GM19043 (cell line): ENCODE results near the gene COA3.
"Not testable (repeated sequence)": the region's sequence is repeated elsewhere in the genome, so short reads cannot be mapped to it uniquely, and the experiment has no call there.

Experiments used
- ATAC-seq: cut with Tn5 transposase; IDR thresholded peaks from one replicate; pipeline ENCODE4 v1.9.1; 2021; ENCODE audit warnings: low read depth; ENCODE audit not compliant: unreplicated experiment

The COA3 gene

GRCh38 chr17:42783062-42783790 lies 15.3 kb downstream of the COA3 start:
- no peak for ATAC-seq

DNA sequence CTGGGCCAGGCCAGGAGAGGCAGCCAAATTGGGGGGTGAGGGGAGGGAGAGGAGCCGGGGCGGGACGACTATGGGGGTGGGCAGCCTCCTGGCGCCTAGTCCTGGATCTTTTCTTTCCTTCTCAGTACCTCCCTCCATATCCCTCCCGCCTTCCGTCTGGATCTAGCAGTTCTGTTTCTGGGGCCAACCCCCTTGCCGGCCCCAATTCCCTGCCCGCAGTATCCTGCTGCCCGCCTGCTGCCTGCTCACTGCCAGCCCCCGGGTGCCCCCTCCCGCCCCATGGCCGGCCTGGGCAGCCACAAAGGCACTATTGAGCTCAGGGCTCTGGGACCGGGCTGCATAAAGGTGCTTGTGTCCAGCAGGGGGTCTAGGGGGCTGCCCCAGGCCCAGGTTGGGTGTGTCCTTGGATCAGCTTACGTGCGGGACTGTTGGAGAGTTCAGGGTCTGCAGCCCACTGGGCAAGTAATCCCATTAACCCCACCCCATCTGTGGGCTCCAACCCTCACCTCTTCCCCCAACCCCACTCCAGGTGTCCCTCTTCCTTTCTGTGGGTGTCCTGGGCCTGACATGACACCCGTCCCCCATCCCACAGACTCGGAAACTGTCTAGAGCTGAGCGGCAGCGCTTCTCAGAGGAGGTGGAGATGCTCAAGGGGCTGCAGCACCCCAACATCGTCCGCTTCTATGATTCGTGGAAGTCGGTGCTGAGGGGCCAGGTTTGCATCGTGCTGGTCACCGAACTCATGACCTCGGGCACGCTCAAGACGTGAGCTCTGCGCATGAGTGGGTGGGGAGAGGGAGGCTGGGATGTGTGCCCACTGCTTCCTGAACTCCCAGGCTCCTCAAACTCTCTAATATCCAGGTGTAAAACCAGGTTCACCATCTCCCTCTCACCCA lies 16.1 kb downstream of the COA3 start:
- no peak for ATAC-seq

- no peak for ATAC-seq
These were observed 16.8 kb downstream of the COA3 start for GRCh38 chr17:42781639-42782165.

DNA sequence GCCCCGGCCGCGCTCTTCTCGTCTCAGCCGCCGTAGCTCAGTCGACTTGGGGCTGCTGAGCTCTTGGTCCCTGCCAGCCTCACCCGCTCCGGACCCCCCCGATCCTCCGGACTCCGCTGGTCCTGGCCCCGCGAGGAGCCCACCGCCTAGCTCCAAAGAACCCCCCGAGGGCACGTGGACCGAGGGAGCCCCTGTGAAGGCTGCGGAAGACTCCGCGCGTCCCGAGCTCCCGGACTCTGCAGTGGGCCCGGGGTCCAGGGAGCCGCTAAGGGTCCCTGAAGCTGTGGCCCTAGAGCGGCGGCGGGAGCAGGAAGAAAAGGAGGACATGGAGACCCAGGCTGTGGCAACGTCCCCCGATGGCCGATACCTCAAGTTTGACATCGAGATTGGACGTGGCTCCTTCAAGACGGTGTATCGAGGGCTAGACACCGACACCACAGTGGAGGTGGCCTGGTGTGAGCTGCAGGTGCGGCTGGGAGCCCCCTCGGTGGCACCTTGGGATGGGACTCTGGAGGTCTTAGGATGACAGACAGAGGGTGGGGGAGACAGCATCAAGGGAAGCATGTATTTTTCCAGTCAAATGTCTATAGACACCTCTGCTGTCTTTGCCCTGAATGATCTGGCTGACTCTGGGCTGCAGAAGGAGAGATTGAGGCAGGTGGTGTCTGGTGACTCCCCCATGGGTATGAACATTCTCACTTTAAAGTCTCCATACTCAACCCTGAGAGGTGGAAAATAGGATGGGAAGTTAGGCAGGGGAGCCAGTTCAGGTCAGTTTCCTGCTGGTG lies 17.5 kb downstream of the COA3 start:
- no peak for ATAC-seq

DNA sequence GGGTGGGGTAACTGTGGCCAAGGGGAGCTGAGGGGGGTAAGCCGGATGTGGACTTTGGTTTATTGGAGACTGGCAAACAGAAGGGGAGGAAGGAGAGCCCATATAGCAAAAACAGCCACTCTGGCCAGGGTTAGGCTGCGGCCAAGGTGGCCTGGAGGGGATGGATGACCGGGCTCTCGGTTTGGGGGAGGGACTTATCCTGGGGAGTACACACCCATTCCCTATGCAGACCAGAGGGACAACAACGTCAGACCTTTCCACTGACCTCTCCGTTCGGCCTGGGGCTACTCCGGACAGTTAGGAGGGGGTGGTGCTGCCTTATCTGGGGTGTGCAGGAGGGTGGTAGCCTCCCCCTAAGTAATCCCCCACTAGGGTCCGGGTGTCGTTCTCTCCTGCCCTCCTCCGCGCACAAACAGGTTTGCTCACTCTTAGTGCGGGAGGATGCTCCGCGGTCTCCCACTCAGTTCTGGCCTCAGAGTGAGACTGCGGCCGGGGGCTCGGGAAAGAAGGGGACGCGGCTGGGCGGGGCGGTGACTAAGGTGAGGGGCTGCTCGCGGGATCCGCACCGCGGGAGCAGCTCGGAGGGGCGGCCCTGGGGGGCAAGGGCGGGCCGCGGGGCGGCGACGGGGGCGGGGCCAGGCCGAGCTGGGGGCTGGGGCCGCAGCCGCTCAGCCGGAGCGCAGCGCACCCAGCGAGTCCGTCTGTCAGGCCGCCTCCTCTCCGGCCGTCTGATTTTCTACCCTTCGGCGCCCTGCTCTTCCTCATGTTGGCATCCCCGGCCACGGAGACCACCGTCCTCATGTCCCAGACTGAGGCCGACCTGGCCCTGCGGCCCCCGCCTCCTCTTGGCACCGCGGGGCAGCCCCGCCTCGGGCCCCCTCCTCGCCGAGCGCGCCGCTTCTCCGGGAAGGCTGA lies 18.3 kb downstream of the COA3 start, which contains the start of gene WNK4:
Gene WNK4 (plus strand): TSS at position 675 of the 915 bp plus-strand sequence. CDS start 89 bp downstream, at position 764.
- ATAC-seq = no peak

- ATAC-seq = no peak
These were observed 19.1 kb downstream of the COA3 start for GRCh38 chr17:42779304-42779935.

DNA sequence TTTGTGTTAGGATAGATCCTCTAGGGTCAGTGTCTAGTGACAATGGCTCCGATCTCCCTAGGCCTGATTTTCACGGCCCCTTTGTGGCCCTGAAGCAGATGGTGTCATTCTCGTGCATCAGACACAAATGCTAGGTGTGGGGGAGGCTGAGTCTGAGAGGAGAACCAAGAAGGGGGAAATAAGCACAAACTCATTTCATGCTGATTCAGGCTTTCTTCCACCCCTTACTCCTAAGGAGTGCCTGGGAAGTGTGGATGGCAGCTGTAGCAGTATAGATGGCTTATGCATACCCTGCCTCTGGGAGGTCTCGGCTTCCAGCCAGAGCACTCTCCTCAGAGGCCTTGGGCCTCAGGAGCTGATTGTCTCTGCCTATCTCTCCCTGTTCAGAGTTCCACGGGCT lies 19.9 kb downstream of the COA3 start:
- no peak for ATAC-seq

GRCh38 chr17:42775534-42776098 lies 22.9 kb downstream of the COA3 start:
- ATAC-seq = no peak

DNA sequence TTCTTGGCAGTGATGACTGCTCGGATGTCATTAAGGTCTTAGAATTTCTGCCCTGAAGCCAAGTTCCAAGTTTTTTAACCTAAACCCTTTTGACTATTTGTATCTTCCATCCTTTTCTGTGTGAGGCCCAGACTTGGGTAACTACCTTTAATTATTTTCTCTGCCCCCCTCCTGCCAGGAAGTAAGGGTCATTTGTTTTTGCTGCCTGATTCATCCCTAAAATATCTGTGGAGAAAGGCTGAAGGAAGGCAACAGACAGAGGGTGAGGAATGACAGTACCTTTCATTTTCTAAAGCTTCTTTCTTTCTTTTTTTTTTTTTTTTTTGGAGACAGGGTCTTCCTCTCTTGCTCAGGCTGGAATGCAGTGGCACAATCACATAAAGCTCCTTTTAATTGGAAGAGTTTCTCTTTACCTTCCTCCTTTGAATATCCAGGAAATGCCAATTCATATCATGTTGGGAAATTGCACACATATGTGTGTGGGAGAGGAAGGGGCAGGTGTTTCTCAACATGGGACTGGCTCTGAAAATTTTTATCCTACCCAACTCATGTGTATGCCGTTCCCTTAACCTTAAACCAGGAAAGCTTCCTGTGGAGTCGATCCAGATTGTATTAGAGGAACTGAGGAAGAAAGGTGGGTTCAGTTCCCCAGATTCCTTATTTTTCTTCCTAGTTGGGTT lies 24.3 kb downstream of the COA3 start:
- ATAC-seq = no peak

- ATAC-seq = no peak
These were observed 25.0 kb downstream of the COA3 start, which contains the start of gene VPS25 for GRCh38 chr17:42773290-42774035. Gene VPS25 (plus strand): TSS chr17:42773449. CDS start chr17:42773476, 27 bp downstream.

DNA sequence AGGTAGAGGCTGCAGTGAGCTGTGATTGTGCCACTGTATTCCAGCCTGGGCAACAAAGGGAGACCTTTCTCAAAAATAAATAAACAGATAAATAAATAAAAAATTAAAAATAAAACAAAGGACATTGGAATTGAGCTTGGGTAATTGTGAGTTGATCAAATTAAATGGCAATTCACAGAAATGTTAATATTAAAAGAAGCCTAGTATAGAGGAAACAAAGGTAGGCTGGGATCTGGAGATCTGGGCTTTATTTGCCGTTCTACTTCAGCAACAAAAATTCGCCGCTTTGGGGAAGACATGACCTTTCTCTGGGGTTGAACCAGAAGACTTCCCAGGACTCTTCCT lies 25.6 kb downstream of the COA3 start:
- no peak for ATAC-seq

DNA sequence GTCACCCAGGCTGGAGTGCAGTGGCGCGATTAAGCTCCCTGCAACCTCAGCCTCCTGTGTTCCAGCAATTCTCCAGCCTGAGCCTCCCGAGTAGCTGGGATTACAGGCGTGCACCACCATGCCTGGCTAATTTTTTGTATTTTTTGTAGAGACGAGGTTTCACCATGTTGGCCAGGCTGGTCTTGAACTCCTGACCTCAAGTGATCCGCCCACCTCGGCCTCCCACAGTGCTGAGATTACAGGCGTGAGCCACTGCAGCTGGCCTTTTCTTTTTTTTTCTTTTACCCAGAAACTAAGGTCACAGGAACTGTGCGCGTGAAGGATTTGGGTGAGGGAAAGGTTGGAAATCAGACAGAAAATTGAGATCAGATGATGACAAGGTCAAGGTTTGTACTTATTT lies 28.5 kb downstream of the COA3 start:
- not testable (repeated sequence) for ATAC-seq

DNA sequence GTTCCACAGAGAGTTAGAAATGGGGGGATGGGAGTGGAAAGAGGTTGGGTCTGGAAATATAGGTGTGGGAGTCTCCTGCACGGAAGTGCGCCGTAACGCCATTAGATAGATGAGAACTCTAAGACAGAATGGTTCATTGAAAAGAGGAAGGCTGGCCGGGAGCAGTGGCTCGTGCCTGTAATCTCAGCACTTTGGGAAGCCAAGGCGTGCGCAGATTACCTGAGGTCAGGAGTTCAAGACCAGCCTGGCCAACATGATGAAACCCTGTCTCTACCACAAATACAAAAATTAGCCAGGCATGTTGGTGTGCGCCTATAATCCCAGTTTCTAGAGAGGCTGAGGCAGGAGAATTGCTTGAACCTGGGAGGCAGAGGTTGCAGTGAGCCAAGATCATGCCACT lies 30.5 kb downstream of the COA3 start:
- not testable (repeated sequence) for ATAC-seq

DNA sequence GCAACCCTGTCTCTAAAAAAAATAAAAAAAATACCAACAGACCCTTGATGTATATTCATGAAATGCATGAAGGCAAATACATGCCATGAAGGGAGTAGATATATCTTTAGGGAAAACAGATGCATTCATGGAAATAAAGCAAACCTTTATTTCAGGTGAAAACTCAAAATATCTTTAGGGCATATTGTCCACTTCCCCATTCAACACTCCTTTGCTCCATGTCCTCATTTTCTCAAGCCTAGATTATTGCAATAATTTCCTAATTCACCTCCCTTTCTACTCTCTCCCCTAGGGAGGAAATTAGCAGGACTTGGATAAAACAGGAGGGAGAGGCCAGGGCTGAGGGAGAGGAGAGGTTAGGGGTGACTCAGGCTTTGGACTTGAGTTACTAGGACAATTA lies 31.0 kb downstream of the COA3 start:
- no peak for ATAC-seq

DNA sequence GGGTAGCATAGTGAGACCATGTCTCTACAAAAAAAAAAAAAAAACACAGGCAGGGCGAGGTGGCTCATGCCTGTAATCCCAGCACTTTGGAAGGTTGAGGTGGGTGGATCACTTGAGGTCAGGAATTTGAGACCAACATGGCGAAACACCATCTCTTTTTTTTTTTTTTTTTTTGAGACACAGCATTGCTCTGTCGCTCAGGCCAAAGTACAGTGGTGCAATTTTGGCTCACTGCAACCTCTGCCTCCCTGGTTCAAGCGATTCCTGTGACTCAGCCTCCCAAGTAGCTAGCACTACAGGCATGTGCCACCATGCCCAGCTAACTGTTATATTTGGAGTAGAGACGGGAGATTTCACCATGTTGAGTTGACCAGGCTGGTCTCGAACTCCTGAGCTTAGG lies 32.4 kb downstream of the COA3 start:
- ATAC-seq = no peak

DNA sequence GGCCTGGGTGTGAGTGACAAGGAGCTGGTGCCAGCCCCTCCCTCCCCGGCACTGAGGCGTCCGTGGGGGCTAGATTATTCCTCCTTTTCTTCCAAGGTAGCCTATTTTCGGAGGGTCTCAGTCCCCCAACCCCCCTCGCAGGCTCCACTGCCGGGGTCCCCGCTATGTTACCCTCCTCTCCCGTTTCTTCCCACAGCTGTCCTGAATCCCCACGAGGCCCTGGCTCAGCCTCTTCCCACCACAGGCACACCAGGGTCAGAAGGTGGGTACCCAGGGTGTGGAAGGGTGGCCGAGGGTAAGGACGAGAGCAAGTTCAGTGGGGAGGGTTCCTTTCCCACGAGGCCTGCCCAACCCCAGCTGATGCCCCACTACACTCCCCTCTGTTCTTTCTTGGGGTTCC lies 36.9 kb downstream of the COA3 start:
- no peak for ATAC-seq
